Midbrain (tissue), 1 donor: ENCODE data around the gene CREB5.

Experiments used
- DNase-seq: peaks from one replicate; lab custom pipeline; 2025; lab: John Stamatoyannopoulos, UW

The CREB5 gene

GRCh38 chr7:28643584-28644340, 231.4 kb downstream of the CREB5 start:
- DNase-seq: no peak

GRCh38 chr7:28645866-28646265, 233.5 kb downstream of the CREB5 start:
- DNase-seq: no peak

GRCh38 chr7:28646376-28647075, 234.2 kb downstream of the CREB5 start:
- DNase-seq: no peak

GRCh38 chr7:28647076-28647421, 234.7 kb downstream of the CREB5 start:
- DNase-seq: peak; percentile 59

GRCh38 chr7:28649189-28649588, 236.9 kb downstream of the CREB5 start:
- no peak for DNase-seq

GRCh38 chr7:28649811-28650210, 237.5 kb downstream of the CREB5 start:
- no peak for DNase-seq

- DNase-seq: no peak
Measured at GRCh38 chr7:28654110-28654509, 241.8 kb downstream of the CREB5 start.

GRCh38 chr7:28656529-28656928, 244.2 kb downstream of the CREB5 start:
- DNase-seq: no peak

GRCh38 chr7:28658381-28658780, 246.1 kb downstream of the CREB5 start:
- DNase-seq: no peak

- no peak for DNase-seq
Measured at GRCh38 chr7:28660132-28660531, 247.8 kb downstream of the CREB5 start.

GRCh38 chr7:28661826-28662595, 249.7 kb downstream of the CREB5 start:
- no peak for DNase-seq

- no peak for DNase-seq
Measured at GRCh38 chr7:28666154-28666553, 253.8 kb downstream of the CREB5 start.

- no peak for DNase-seq
Measured at GRCh38 chr7:28668085-28668484, 255.8 kb downstream of the CREB5 start.

GRCh38 chr7:28669330-28669729, 257.0 kb downstream of the CREB5 start:
- no peak for DNase-seq

GRCh38 chr7:28671526-28671925, 259.2 kb downstream of the CREB5 start:
- no peak for DNase-seq

GRCh38 chr7:28672397-28672797, 260.1 kb downstream of the CREB5 start:
- no peak for DNase-seq

- no peak for DNase-seq
Measured at GRCh38 chr7:28674359-28674782, 262.1 kb downstream of the CREB5 start.

- no peak for DNase-seq
Measured at GRCh38 chr7:28675429-28675828, 263.1 kb downstream of the CREB5 start.

- no peak for DNase-seq
Measured at GRCh38 chr7:28677668-28678067, 265.4 kb downstream of the CREB5 start.

- no peak for DNase-seq
Measured at GRCh38 chr7:28678431-28678965, 266.2 kb downstream of the CREB5 start.

GRCh38 chr7:28681693-28682310, 269.5 kb downstream of the CREB5 start:
- no peak for DNase-seq

- no peak for DNase-seq
Measured at GRCh38 chr7:28682801-28683200, 270.5 kb downstream of the CREB5 start.
